Astrocyte of the cerebellum (primary cell): ENCODE data around the gene CDK3.

Experiments
- DNase-seq: peaks from one replicate; pipeline ENCODE4 v3.0.0-alpha.2; 2011; ENCODE audit warnings: low read depth
- H3K4me3 ChIP-seq: 2 replicates; pipeline ENCODE4 v1.5.1; 2011; ENCODE audit warnings: mild to moderate bottlenecking, low read depth, low read length, moderate library complexity
- in situ Hi-C: cut with HindIII; loops from 2 replicates; pipeline ENCODE4 v1.10.0; 2017; ENCODE audit warnings: low sequenced_read_pairs
- TF ChIP-seq, protein P1 (sequence below): IDR thresholded peaks from 2 replicates; pipeline ENCODE4 v1.5.1; 2012; ENCODE audit warnings: low read length, low read depth, moderate library complexity, mild to moderate bottlenecking; ENCODE audit errors: missing control alignments

Gene CDK3

GRCh38 chr17:76027159-76027839, 26.6 kb downstream of the CDK3 start, which contains the start of gene EVPL:
Gene EVPL (minus strand): TSS chr17:76027306. CDS start chr17:76027198, 108 bp downstream.
- TF ChIP-seq, protein P1, sequence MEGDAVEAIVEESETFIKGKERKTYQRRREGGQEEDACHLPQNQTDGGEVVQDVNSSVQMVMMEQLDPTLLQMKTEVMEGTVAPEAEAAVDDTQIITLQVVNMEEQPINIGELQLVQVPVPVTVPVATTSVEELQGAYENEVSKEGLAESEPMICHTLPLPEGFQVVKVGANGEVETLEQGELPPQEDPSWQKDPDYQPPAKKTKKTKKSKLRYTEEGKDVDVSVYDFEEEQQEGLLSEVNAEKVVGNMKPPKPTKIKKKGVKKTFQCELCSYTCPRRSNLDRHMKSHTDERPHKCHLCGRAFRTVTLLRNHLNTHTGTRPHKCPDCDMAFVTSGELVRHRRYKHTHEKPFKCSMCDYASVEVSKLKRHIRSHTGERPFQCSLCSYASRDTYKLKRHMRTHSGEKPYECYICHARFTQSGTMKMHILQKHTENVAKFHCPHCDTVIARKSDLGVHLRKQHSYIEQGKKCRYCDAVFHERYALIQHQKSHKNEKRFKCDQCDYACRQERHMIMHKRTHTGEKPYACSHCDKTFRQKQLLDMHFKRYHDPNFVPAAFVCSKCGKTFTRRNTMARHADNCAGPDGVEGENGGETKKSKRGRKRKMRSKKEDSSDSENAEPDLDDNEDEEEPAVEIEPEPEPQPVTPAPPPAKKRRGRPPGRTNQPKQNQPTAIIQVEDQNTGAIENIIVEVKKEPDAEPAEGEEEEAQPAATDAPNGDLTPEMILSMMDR: no peak
- no peak within 1 kb of the TSS for H3K4me3 ChIP-seq
- DNase-seq: no peak
- in situ Hi-C loops: no loop called here

DNA sequence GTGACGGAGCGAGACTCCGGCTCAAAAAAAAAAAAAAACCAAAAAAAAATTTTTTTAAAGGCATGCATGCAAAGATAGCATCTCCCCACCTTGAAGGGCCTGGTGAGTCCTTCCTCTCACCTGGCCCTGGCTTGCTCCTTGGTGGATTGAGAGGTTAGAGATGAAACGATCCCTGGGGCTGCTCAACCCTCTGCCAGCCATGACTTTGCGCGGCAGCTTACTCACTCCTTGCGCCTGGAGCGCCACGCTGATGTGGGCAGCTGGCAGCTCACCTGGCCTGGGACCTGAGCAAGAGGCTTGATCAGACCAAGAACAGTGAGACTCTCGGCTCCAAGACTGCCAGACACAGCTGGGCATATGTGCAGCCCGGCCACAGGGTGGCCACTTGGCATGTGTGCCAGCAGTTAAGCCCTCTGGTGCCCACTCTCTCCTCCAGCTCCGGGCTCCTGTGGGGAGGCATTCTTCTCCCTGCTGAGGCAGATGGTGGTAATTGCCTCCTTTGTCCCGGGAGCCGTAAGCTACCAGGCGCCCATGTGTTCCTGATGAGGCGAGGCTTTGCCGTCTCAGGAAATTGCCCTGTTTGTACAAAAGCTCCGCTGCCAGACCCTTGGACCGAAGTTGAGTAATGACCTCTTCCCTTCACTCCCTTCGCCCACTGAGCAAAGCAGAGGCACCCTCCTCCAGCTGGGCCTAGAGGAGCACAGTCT, 31.6 kb downstream of the CDK3 start:
- no peak for DNase-seq
- TF ChIP-seq, protein P1: no peak
- in situ Hi-C loops: no loop called here
- no peak overlapping the region for H3K4me3 ChIP-seq

DNA sequence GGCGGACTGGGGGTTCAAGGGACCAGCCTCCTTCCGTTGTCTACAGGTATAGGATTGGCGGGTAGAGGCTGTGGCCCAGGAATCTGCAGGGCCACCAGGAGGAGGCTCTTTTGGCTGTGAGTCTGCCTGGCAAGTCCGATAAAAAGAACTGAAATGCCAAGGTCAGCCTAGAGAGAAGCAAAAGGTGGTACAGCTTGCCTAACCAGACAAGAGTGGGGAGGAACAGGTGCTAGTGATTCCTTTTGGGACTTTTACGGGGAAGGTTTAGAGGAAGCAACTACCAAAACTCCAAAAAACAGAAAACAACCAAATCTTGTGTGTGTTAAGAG, 32.1 kb downstream of the CDK3 start:
- no peak overlapping the region for H3K4me3 ChIP-seq
- TF ChIP-seq, protein P1: no peak
- no peak for DNase-seq
- in situ Hi-C loops: no loop called here

GRCh38 chr17:76033139-76033538, 32.5 kb downstream of the CDK3 start:
- TF ChIP-seq, protein P1: no peak
- no peak overlapping the region for H3K4me3 ChIP-seq
- DNase-seq: no peak
- in situ Hi-C loops: no loop called here

DNA sequence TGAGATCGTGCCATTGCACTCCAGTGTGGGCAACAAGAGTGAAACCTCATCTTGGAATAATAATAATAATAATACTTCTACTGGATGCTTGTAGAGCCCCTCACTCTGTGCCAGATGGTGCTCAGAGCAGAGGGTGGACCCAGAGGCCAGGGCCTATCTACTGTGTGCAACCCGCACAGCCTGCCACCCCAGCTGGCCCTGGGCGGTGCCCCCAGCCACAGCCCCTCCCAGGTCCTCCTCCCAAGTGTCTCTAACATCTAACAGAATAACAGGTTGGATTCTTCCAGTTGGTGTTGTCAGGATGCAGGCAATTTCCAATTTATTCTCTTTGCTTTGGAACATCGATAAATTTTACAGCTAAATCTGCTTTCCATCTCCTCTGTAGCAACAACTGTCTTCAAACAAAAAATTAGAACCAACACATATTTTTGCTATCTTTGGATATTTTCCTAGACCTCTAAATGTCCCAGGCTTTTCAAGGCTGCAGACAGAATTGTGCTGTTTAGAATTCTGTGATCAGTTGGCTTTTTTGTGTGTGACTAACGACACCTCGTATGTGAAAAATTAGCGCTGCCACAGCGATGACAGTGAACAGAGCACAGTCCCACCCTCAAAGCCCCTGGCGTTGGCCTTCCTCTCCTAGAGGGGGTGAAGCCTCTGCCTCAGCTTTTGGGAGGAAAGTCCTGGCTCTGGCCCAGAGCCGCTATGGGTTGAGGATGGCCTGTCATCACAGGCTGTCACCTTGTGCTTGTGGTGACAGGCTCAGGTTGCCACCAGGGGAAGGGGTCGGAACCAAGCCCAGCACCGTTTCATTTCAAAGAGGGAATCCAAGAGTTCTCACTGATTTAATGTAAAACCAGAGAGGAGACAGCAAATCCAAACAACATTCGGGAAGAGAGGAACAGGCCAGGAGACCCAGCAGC, 34.0 kb downstream of the CDK3 start:
- TF ChIP-seq, protein P1: no peak
- no peak for DNase-seq
- in situ Hi-C loops: no loop called here
- no peak overlapping the region for H3K4me3 ChIP-seq

DNA sequence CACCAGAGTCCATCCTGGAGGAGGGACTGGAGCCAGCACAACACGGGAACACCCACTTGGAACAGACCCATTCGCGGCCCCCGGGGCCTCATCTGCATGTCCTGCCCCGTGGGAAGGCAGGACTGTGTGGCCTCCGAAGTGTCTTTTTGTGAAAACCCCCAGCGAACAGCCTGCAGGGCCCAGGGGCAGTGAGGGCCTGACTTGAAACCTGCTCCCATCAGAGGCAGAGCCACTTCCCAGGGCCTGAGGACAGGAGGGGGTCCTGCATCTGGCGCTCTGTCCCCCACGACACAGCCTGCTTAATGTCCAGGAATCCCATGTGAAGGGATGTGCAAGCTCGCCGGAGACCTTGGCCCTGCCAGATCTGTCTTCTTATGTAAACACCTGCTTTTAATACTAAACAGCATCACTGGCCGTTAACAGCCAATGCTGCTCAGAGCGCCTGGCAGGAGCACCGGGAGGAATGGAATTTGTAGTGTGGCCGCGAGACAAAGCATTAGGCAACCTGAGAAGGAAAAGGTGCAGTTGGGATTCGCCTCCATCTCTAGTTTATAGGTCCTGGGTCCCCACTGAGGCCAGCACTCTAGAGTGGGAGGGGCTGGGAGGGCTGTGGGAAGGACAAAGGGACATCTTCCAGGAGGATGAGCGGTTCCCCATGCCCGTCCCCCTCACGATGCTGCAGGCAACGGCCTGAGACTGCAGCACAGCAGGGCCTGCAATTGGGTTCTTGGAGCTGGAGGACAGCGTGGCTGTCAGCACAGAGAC, 36.0 kb downstream of the CDK3 start:
- TF ChIP-seq, protein P1: no peak
- no peak for DNase-seq
- in situ Hi-C loops: no loop called here
- no peak overlapping the region for H3K4me3 ChIP-seq
